ENCODE data around the gene SIRT1.

Gene SIRT1

GRCh38 chr10:67921065-67921464 is 36.6 kb downstream of the SIRT1 start:
- TF ChIP-seq REST (IDR thresholded peaks at IDR 0.05; ENCODE audit: insufficient read depth in 1 of 2, low read depth in 2 of 2, low read length in 2 of 2), result no peak
- no peak for TF ChIP-seq TAF1 (IDR thresholded peaks at IDR 0.05; ENCODE audit: borderline replicate concordance, insufficient read depth, low read length)
- TF ChIP-seq SIN3A (IDR thresholded peaks at IDR 0.05; ENCODE audit: borderline replicate concordance, insufficient read depth, low read length), result no peak
- no peak for TF ChIP-seq POLR2AphosphoS5 (IDR thresholded peaks at IDR 0.05; ENCODE audit: low read depth, low read length)

GRCh38 chr10:67923551-67923950 is 39.1 kb downstream of the SIRT1 start:
- no peak for TF ChIP-seq TAF1 (IDR thresholded peaks at IDR 0.05; ENCODE audit: borderline replicate concordance, insufficient read depth, low read length)
- TF ChIP-seq POLR2AphosphoS5 (IDR thresholded peaks at IDR 0.05; ENCODE audit: low read depth, low read length), result no peak
- TF ChIP-seq REST (IDR thresholded peaks at IDR 0.05; ENCODE audit: insufficient read depth in 1 of 2, low read depth in 2 of 2, low read length in 2 of 2), result no peak
- TF ChIP-seq FOXP2 (optimal IDR thresholded peaks at IDR 0.05; ENCODE audit: borderline replicate concordance, extremely low read depth, extremely low read length, insufficient read depth), result no peak
- TF ChIP-seq SIN3A (IDR thresholded peaks at IDR 0.05; ENCODE audit: borderline replicate concordance, insufficient read depth, low read length), result no peak

GRCh38 chr10:67924136-67924535 is 39.7 kb downstream of the SIRT1 start:
- no peak for TF ChIP-seq FOXP2 (optimal IDR thresholded peaks at IDR 0.05; ENCODE audit: borderline replicate concordance, extremely low read depth, extremely low read length, insufficient read depth)

GRCh38 chr10:67925449-67926005 is 41.1 kb downstream of the SIRT1 start:
- TF ChIP-seq SIN3A (IDR thresholded peaks at IDR 0.05; ENCODE audit: borderline replicate concordance, insufficient read depth, low read length), result no peak
- no peak for TF ChIP-seq POLR2AphosphoS5 (IDR thresholded peaks at IDR 0.05; ENCODE audit: low read depth, low read length)
- no peak for TF ChIP-seq FOXP2 (optimal IDR thresholded peaks at IDR 0.05; ENCODE audit: borderline replicate concordance, extremely low read depth, extremely low read length, insufficient read depth)
- TF ChIP-seq TAF1 (IDR thresholded peaks at IDR 0.05; ENCODE audit: borderline replicate concordance, insufficient read depth, low read length), result no peak
- TF ChIP-seq REST (IDR thresholded peaks at IDR 0.05; ENCODE audit: insufficient read depth in 1 of 2, low read depth in 2 of 2, low read length in 2 of 2), result no peak

GRCh38 chr10:67926951-67927350 is 42.5 kb downstream of the SIRT1 start:
- TF ChIP-seq SIN3A (IDR thresholded peaks at IDR 0.05; ENCODE audit: borderline replicate concordance, insufficient read depth, low read length) (no peak), FOXP2 (optimal IDR thresholded peaks at IDR 0.05; ENCODE audit: borderline replicate concordance, extremely low read depth, extremely low read length, insufficient read depth) (no peak), REST (IDR thresholded peaks at IDR 0.05; ENCODE audit: insufficient read depth in 1 of 2, low read depth in 2 of 2, low read length in 2 of 2) (no peak), POLR2AphosphoS5 (IDR thresholded peaks at IDR 0.05; ENCODE audit: low read depth, low read length) (no peak), TAF1 (IDR thresholded peaks at IDR 0.05; ENCODE audit: borderline replicate concordance, insufficient read depth, low read length) (no peak)

Measured in PFSK-1 (cell line).